Measurements from ENCODE around the gene SLC12A5. TPM values are rescaled to one million over a fixed set of nuclear protein-coding genes. Genes with fewer than 3 reads are reported as not detected.

Gene SLC12A5
- total and polyA plus RNA-seq, 2 donors (not counting 1 experiment from before 2014, with no cell fraction given) = 0.32 TPM; not detected in 1

DNA sequence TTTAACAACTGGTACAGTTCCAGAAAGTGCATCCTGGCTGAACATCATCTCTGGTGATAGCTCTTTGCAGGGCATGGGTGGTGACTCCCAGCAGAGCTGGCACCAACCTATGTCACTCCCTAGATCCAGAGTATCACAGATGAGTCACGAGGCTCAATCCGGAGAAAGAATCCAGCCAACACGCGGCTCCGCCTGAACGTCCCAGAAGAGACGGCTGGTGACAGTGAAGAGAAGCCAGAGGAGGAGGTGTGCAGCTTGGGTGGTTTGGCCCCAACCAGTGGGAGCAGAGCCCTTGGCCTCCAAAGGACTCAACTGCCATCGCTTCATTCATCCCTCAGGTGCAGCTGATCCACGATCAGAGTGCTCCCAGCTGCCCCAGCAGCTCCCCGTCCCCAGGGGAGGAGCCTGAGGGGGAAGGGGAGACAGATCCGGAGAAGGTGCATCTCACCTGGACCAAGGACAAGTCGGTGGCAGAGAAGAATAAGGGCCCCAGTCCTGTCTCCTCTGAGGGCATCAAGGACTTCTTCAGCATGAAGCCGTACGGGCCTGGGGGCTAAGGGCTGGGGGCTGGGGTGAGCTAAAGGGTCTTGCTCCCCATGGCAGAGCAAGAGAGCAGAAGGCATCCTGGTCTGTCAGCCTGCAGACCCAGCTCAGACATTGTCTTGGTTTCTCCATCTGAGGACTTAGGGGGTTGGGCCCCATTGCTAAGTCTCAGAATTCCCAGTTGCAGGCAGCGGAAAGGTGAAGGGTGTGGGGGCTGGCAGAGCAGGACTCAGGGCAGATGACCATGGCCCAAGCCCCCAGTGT lies 27.2 kb downstream of the SLC12A5 start:
- H3K27me3 ChIP-seq (replicated peaks in 1 of 4; ENCODE audit: control extremely low read depth in 1 of 4, control insufficient read depth in 3 of 4, insufficient read depth in 4 of 4, low read length in 3 of 4) = peaks cover 0 to 42% (median 9%) of the 10 kb centered on the region in 4 experiments
- Mint-ChIP-seq H3K27me3 (peaks cover 33% of the 10 kb centered on the region), H3K4me3 (peak overlapping the region; percentile 38), H3K27ac (no peak overlapping the region), H3K9me3 (ENCODE audit: insufficient read depth) (no peaks in the 10 kb centered on the region), H3K4me1 (peaks cover 32% of the 10 kb centered on the region)
- ATAC-seq (ENCODE audit: low read depth) (no peak), DNase-seq (no peak)
- H3K4me3 ChIP-seq (ENCODE audit: control extremely low read depth in 1 of 5, extremely low read depth in 1 of 5, insufficient read depth in 1 of 5, low read depth in 2 of 5, low read length in 4 of 5) = no peak overlapping the region
- H3K9ac ChIP-seq (ENCODE audit: low read length) = no peak overlapping the region
- H3K4me1 ChIP-seq (ENCODE audit: control insufficient read depth in 2 of 2, insufficient read depth in 2 of 2, low read length in 2 of 2) = peaks cover 32 to 39% of the 10 kb centered on the region in 2 donors
- no peaks in the 10 kb centered on the region for H3K79me2 ChIP-seq (ENCODE audit: control insufficient read depth, insufficient read depth, low read length)
- H3K27ac ChIP-seq (ENCODE audit: low read length in 2 of 2) = no peak overlapping the region
- peaks cover 0 to 5% of the 10 kb centered on the region in 2 experiments for H3K36me3 ChIP-seq (replicated peaks in 1 of 2; ENCODE audit: control extremely low read depth in 1 of 2, control insufficient read depth in 1 of 2, extremely low read depth in 1 of 2, insufficient read depth in 2 of 2, low read length in 1 of 2)
- peaks cover 0 to 26% (median 0%) of the 10 kb centered on the region in 3 donors for H3K9me3 ChIP-seq (ENCODE audit: control extremely low read depth in 1 of 3, control insufficient read depth in 2 of 3, insufficient read depth in 1 of 3, low read length in 2 of 3)
- ChIA-PET POLR2A (no interaction called here), CTCF (interaction anchor here (0.9 kb wide), 1 partner anchor 76 kb away, joined by 3 read pairs; no protein-coding TSS in a partner anchor)
- peaks cover 41% of the 10 kb centered on the region for H4K20me1 ChIP-seq (ENCODE audit: control insufficient read depth, insufficient read depth, low read length, poor library complexity, severe bottlenecking)
- intact Hi-C loops (cut with micrococcal nuclease) = no loop called here
- TF ChIP-seq, protein P1, sequence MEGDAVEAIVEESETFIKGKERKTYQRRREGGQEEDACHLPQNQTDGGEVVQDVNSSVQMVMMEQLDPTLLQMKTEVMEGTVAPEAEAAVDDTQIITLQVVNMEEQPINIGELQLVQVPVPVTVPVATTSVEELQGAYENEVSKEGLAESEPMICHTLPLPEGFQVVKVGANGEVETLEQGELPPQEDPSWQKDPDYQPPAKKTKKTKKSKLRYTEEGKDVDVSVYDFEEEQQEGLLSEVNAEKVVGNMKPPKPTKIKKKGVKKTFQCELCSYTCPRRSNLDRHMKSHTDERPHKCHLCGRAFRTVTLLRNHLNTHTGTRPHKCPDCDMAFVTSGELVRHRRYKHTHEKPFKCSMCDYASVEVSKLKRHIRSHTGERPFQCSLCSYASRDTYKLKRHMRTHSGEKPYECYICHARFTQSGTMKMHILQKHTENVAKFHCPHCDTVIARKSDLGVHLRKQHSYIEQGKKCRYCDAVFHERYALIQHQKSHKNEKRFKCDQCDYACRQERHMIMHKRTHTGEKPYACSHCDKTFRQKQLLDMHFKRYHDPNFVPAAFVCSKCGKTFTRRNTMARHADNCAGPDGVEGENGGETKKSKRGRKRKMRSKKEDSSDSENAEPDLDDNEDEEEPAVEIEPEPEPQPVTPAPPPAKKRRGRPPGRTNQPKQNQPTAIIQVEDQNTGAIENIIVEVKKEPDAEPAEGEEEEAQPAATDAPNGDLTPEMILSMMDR (IDR thresholded peaks at IDR 0.05) = no peak
- TF ChIP-seq EZH2 (IDR thresholded peaks at IDR 0.05; ENCODE audit: borderline replicate concordance, insufficient read depth, low read depth, low read length, poor library complexity, severe bottlenecking) = no peak
- WGBS (ENCODE audit: insufficient coverage) = 88% methylated on average over 13 of the region's 15 CpGs
- no peak overlapping the region for H2AFZ ChIP-seq (ENCODE audit: insufficient read depth, low read depth, low read length, poor library complexity, severe bottlenecking)
- H3K4me2 ChIP-seq (replicated peaks; ENCODE audit: low read depth, low read length, poor library complexity, severe bottlenecking) = no peak overlapping the region
